Measurements from ENCODE around the gene CHRNA7.
"Not testable (repeated sequence)": the region's sequence is repeated elsewhere in the genome, so short reads cannot be mapped to it uniquely, and the experiment has no call there.

Gene CHRNA7

DNA sequence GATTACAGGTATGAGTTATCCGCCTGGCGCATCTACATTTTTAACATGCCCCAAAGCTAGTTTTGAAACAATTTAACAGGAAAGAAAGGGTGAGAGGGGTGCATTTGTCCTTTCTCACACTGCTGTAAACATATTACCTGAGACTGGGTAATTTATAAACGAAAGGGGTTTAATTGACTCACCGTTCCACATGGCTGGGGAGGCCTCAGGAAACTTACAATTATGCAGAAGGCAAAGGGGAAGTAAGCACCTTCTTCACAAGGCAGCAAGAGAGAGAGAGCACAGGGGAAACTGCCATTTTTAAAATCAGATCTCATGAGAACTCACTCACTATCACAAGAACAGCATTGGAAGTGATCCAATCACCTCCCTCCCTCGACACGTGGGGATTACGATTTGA is 165.9 kb downstream of the CHRNA7 start:
- DNase-seq, result not testable (repeated sequence)

DNA sequence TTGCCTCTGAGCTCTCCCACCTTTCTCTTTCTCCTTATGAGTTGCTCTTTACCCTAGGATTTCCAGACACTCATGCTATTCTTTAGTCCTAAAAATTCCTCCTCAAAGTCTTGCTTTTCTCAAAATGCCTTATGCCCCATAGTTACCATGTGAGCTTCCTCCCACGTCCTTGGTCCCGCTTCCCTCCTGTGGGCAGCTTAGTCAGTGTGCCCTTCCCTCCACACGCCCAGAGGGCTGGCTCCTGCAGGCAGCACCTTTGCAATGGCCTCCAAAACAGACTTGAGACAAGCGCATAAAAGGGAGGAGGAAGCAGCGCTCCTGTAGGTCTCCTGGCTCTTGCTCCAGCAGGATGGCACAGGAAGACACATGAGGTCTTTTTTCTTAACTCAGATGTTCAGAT is 168.6 kb downstream of the CHRNA7 start:
- not testable (repeated sequence) for DNase-seq

DNA sequence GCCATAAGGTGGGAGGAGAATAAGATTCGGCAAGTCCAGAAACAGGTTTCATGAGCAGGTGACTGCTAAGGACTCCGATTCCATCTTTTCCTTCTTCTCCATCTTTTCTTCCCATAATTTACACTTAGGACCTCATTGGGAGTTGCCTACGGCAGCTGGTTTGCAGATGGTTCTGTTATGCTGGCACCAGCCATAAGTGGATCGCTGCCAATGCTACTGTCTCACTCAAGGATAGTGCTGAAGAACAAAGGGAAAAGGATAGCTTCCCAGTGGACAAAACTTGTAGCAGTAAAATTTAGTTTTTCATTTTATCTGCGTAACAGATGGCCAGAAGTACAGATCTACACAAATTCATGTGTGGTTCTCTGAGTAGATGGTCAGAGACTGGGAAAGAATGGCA is 178.8 kb downstream of the CHRNA7 start:
- DNase-seq, result not testable (repeated sequence)

DNA sequence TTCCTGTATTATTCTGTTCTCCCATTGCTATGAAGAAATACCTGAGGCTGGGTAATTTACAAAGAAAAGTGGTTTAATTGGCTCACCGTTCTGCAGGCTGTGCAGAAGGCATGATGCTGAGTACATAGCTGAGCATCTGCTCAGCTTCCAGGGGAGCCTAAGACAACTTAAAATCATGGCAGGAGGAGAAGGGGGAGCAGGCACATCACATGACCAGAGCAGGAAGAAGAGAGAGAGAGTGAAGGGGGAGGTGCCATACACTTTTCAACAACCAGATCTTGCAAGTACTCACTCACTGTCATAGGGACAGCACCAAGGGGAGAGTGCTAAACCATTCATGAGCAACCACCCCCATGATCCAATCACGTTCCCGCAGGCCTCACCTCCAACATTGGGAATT is 188.4 kb downstream of the CHRNA7 start:
- DNase-seq, result no peak

All from activated CD4-positive, alpha-beta T cell treated with anti-CD3 and anti-CD28 coated beads for 1 hour (primary cell).